ENCODE results near the gene LRPAP1.

The LRPAP1 gene

GRCh38 chr4:3485011-3485791, 47.0 kb downstream of the LRPAP1 start:
- DNase-seq (ENCODE audit: low spot score), result no peak

DNA sequence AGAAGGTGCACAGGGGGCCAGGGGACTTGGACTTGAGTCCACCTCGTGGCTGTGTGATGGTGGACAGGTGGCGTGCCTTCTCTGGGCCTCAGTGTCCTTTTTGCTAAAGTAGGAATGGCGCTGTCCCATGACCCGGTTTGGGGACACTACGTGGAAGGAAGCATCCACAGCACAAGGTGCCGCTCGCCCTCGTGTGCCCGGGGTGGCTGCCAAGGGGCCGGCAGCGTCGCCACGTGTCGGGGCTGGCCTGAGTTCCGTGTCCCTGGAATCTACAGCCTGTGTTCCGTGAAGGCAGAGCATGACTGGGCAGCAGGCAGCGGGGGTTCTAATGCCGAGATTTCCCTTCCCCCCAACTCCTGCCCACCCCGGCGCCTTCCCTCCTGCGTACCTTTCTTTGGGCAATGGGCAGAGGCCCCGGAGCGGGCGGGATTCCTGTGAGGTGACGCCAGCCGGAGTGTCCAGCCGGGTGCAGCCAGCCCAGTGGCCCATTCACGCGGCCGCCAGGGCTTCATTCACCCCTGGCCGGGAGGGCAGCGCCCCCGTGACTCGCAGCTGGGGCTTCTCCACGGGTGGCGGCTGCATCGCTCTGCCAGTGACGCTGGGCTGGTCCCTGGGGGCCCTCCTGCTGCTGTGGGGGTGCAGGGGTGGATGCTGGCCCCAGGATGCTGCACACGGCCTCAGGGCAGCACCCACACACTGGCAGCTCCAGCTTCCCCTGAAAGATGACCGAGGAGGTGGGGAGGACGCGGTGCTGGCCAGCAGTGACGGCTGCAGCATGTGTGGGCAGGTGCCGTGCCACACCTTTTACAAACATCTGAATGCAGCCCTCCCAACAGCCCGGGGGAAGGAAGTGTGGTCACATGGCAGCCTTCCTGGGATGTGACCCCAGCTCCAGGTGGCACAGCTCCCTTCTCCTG, 47.9 kb downstream of the LRPAP1 start:
- DNase-seq (ENCODE audit: low spot score), result no peak

GRCh38 chr4:3483471-3483921, 48.7 kb downstream of the LRPAP1 start:
- DNase-seq (ENCODE audit: low spot score), result no peak

- no peak for DNase-seq (ENCODE audit: low spot score)
Observed at GRCh38 chr4:3482707-3483106, 49.5 kb downstream of the LRPAP1 start.

- no peak for DNase-seq (ENCODE audit: low spot score)
Observed at GRCh38 chr4:3481783-3482393, 50.3 kb downstream of the LRPAP1 start.

DNA sequence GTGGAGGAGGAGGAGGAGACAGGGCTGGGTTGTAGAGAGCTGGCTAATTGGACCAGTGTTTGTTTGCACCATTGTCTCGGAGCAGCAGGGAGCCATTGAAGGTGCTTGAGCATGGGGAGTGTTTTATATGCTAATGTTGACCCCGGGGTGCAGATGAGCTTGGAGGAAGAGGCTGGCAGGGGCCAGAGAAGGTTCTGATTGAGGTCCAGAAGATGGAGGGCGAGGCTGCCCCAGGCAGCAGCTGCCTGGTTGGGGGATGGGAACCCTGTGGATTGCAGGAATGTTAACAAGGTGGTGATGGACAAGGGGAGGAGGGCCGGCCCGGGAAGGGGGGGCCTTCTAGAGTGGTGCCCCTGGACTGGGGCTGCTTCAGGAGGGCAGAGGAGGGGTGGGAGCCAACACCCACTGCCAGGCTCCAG, 51.1 kb downstream of the LRPAP1 start:
- DNase-seq (ENCODE audit: low spot score), result no peak

GRCh38 chr4:3480528-3481112, 51.6 kb downstream of the LRPAP1 start:
- no peak for DNase-seq (ENCODE audit: low spot score)

DNA sequence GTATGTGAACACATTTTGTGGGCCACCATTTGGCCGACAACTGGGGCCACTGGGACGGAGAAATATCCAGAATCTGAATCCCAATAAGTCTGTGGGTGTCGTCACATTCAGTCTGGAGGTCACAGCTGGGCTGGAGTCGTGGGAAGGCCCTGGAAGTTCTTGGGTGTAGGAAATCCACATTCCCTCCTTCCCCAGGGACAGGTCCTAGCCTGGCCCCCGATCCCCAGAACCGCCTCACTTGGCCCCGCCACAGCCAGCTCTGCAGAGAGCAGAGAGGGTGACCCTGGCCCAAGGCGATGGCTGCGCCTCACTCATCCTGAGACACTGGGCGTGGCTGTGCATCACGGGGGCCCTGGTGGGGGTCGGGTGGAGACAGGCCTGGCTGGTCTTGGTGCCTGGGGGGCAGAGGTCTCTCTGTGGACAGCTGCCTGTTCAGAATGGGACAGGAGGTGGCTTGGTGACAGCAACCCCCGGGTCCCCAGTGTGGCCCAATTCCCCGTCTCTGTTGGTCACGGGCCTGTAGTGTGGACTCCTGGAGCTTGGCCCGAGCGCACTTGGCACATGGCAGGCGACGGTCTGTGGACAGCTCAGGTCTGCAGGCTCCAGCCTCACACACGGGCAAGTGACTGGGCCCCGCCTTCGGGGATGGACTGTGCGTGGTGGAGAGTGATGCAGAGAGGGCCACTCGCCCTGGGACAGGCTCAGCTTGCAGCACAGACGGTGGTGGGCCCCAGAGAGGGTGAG, 52.7 kb downstream of the LRPAP1 start:
- DNase-seq (ENCODE audit: low spot score), result no peak

DNA sequence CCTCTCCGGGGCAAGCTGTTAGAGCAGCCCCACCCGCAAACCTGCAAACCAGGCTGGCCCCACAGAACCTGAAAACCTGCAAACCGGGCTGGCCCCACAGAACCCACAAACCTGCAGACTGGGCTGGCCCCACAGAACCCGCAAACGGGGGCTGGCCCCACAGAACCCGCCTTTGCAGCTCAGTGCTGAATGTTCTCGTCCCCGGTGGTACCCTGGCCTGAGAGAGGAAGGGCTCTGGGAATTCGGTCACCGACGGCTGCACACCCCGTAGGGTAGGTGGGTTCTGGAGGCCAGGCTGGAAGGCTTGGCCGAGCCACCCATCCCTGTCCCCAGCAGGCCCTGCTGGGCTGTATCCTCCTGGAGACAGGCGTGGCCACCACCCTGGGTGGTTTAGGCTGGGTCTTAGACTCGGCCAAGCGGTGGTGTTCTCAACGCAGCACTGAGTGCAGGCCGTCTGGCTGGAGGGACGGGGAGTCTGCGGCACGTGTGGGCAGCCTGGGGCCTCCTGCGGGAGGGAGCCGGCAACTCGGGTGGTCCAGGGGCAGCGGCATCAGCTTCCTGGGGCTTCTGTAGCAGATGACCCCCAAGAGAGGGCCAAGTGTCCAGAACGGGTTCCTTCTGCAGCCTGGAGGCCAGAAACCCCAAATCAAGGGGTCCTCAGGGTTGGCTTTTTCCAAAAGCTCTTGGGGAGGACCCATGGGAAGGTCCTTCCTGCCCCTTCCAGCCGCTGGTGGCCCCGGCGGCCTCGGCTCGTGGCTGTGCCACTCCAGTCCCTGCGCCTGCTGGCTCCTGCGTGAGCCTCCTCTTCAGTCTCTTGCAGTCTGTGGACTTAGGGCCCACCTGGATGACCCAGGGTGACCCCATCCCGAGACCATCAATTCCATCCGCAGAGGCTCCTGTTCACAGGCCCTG, 53.5 kb downstream of the LRPAP1 start:
- DNase-seq (ENCODE audit: low spot score), result no peak

- no peak for DNase-seq (ENCODE audit: low spot score)
Observed at GRCh38 chr4:3477750-3478430, 54.3 kb downstream of the LRPAP1 start.

GRCh38 chr4:3476936-3477749, 55.1 kb downstream of the LRPAP1 start:
- no peak for DNase-seq (ENCODE audit: low spot score)

- DNase-seq (ENCODE audit: low spot score), result no peak
Observed at GRCh38 chr4:3476341-3476747, 55.9 kb downstream of the LRPAP1 start.

DNA sequence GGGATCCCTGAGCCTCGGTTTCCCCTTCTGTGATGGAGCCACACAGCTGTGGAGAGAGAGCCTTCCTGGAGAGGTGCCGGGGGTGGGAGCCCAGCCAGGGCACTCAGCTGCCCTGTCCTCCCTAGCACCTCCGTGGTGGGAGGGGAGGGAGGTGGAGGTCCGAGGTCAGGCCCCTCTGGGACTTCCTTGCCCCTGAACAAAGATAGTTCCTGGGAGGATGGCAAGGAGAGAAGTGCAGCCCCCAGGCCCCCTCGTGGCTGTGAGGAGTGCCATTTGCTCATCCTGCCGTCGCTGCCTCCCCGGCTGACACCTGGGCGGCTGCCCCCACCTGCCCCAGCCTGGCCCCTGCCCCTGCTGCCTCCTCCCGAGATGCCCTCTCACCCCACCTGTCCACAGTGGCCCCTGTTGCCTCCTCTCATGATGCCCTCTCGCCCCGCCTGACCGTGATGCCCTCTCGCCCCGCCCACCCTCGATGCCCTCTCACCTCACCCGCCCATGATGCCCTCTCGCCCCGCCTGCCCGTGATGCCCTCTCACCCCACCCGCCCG, 56.4 kb downstream of the LRPAP1 start:
- DNase-seq (ENCODE audit: low spot score), result no peak

DNA sequence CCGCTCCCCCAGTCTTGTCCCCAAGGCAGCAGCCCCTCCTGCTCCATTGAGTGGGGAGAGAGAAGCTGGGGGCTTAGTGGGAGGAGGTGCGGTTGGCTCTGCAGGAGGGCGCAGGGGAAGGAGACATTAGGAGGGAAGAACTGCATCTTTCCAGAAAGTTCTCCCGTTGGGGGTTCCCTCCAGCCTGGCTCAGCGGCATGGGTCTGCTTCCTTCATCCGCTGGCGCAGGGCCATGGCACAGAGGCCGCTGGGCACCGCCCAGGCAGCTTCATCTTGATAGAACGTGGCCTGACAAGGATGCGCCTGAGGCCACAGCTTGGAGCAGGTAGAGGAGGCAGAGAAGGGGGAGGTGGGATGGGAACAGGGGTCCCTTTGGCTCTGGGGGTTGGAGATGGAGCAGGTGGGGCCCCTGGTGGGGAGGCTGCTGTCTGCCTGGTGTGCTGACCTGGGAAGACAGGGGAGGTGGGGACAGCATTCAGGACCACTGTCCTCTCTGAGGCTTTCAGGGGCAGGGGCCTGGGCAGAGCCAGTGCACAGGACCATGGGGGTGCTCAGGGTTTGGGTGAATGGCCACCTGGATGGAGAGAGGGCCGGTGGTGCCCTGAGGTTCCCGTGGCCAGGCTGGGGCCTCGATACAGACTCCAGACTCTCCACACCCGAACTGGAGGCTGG, 57.0 kb downstream of the LRPAP1 start:
- DNase-seq (ENCODE audit: low spot score), result no peak

DNA sequence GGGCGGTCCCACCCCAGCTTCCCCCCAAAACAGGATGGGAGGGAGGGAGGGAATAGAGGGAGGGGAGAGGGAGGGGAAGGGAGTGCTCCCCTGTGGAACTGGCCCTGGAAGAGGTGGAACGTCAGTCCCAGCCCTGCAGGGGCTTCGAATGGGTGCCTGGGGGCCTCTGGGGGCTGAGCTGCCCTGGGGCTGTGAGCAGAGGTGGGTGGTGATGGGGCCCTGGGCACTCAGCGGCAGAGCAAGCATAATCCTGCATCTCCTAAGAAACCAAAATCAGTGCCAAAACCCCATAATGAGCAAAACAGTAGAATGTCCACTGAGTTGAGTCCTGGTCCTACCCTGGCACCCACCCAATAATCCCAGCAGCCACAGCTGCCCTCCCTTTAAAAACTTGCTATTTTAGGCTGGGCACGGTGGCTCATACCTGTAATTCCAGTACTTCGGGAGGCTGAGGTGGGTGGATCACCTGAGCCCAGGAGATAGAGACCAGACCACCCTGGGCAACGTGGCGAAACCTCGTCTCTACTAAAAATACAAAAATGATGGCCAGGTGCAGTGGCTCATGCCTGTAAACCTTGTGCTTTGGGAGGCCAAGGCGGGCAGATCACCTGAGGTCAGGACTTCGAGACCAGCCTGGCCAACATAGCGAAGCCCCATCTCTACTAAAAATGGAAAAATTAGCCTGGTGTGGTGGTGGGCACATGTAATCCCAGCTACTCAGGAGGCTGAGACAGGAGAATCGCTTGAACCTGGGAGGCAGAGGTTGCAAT, 58.0 kb downstream of the LRPAP1 start:
- DNase-seq (ENCODE audit: low spot score), result no peak

- no peak for DNase-seq (ENCODE audit: low spot score)
Observed at GRCh38 chr4:3473181-3473950, 58.9 kb downstream of the LRPAP1 start.
